MM.1S (cell line): ENCODE measurements around the gene VSIR.

Source experiments
- EZH2 ChIP-seq: fragments of 300-600 bp; sonication (generic); optimal IDR thresholded peaks from 2 replicates; pipeline ENCODE3; 2017; ENCODE audit warnings: low read depth, mild to moderate bottlenecking, antibody characterized with exemption, low read length, mixed read lengths
- TF ChIP-seq, protein P1 (sequence below): fragments of 300-600 bp; sonication (generic); IDR thresholded peaks from 2 replicates; pipeline ENCODE4 v1.5.1; 2016; ENCODE audit warnings: antibody characterized with exemption, low read length, mixed read lengths

GRCh38 chr10:71731791-71732190 lies 41.5 kb downstream of the VSIR start:
- TF ChIP-seq, protein P1, sequence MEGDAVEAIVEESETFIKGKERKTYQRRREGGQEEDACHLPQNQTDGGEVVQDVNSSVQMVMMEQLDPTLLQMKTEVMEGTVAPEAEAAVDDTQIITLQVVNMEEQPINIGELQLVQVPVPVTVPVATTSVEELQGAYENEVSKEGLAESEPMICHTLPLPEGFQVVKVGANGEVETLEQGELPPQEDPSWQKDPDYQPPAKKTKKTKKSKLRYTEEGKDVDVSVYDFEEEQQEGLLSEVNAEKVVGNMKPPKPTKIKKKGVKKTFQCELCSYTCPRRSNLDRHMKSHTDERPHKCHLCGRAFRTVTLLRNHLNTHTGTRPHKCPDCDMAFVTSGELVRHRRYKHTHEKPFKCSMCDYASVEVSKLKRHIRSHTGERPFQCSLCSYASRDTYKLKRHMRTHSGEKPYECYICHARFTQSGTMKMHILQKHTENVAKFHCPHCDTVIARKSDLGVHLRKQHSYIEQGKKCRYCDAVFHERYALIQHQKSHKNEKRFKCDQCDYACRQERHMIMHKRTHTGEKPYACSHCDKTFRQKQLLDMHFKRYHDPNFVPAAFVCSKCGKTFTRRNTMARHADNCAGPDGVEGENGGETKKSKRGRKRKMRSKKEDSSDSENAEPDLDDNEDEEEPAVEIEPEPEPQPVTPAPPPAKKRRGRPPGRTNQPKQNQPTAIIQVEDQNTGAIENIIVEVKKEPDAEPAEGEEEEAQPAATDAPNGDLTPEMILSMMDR: no peak
- no peak for TF ChIP-seq EZH2
